ENCODE measurements around the gene ADK. TPM values are rescaled to one million over a fixed set of nuclear protein-coding genes. Genes with fewer than 3 reads are reported as not detected.

ADK gene
- total and polyA plus RNA-seq, 2 of the 4 experiments (the other 2 are of a cell fraction): 30.6 to 40.9 TPM

GRCh38 chr10:74672430-74673165 is 521.6 kb downstream of the ADK start:
- Histone ChIP-seq H3K14ac (replicated peaks; ENCODE audit: low read depth, low read length) (no peak overlapping the region), H2BK15ac (ENCODE audit: low read depth, low read length) (no peak overlapping the region), H3K18ac (ENCODE audit: low read depth, low read length) (no peak overlapping the region), H3K27ac (ENCODE audit: insufficient read depth, low read length) (no peak overlapping the region), H3K4ac (ENCODE audit: low read depth, low read length) (no peak overlapping the region), H3K4me2 (ENCODE audit: low read depth, low read length) (no peak overlapping the region), H4K8ac (ENCODE audit: low read depth in 2 of 2, low read length in 2 of 2) (no peak overlapping the region), H3K36me3 (ENCODE audit: control insufficient read depth, insufficient read depth, low read length) (peaks cover 5% of the 10 kb centered on the region), H3K23ac (ENCODE audit: low read depth, low read length) (no peak overlapping the region), H4K91ac (ENCODE audit: insufficient read depth, low read depth, low read length) (no peak overlapping the region), H3K79me1 (ENCODE audit: low read depth in 1 of 2, low read length in 2 of 2) (no peaks in the 10 kb centered on the region; a peak in 1 of 4 replicates), H4K5ac (ENCODE audit: low read depth, low read length) (no peak overlapping the region), H3K4me1 (ENCODE audit: control insufficient read depth, insufficient read depth, low read length) (no peaks in the 10 kb centered on the region), H3K9me1 (ENCODE audit: insufficient read depth, low read length) (no peaks in the 10 kb centered on the region), H2BK5ac (ENCODE audit: low read depth, low read length, poor library complexity, severe bottlenecking) (no peak overlapping the region), H3K4me3 (ENCODE audit: insufficient read depth, low read depth, low read length) (no peak overlapping the region), H4K20me1 (ENCODE audit: insufficient read depth, low read length) (no peaks in the 10 kb centered on the region), H2AK5ac (ENCODE audit: low read depth, low read length) (no peak overlapping the region), H2BK20ac (ENCODE audit: low read depth, low read length) (no peak overlapping the region), H3K27me3 (ENCODE audit: control insufficient read depth, insufficient read depth, low read length) (no peaks in the 10 kb centered on the region), H2AFZ (replicated peaks; ENCODE audit: low read length, poor library complexity) (no peak overlapping the region), H3K56ac (ENCODE audit: extremely low read depth, insufficient read depth, low read length) (no peak overlapping the region), H3K9ac (ENCODE audit: low read depth, low read length) (no peak overlapping the region), H2AK9ac (replicated peaks; ENCODE audit: low read depth, low read length, poor library complexity) (no peak overlapping the region), H3K9me3 (ENCODE audit: control insufficient read depth, insufficient read depth, low read length) (peaks cover 7% of the 10 kb centered on the region), H2BK120ac (ENCODE audit: low read depth, low read length) (no peak overlapping the region)
- no peak for TF ChIP-seq CHD1 (IDR thresholded peaks at IDR 0.05; ENCODE audit: low read depth, low read length)
- no peak for TF ChIP-seq SMC3 (IDR thresholded peaks at IDR 0.05; ENCODE audit: low read depth, low read length)
- no peak for TF ChIP-seq CEBPB (IDR thresholded peaks at IDR 0.05; ENCODE audit: low read depth, low read length)
- no peak for TF ChIP-seq USF2 (IDR thresholded peaks at IDR 0.05; ENCODE audit: low read depth, low read length)
- TF ChIP-seq POLR2A (IDR thresholded peaks at IDR 0.05; ENCODE audit: low read depth, low read length): no peak
- TF ChIP-seq ELK1 (IDR thresholded peaks at IDR 0.05; ENCODE audit: borderline replicate concordance, low read depth, low read length): no peak
- no peak for TF ChIP-seq FOS (IDR thresholded peaks at IDR 0.05; ENCODE audit: low read depth, low read length)
- no peak for TF ChIP-seq MXI1 (IDR thresholded peaks at IDR 0.05; ENCODE audit: borderline replicate concordance, low read depth, low read length)
- TF ChIP-seq NFE2L2 (IDR thresholded peaks at IDR 0.05; ENCODE audit: low read depth, low read length): no peak
- TF ChIP-seq MAFK (IDR thresholded peaks at IDR 0.05; ENCODE audit: low read depth, low read length): no peak
- TF ChIP-seq RAD21 (IDR thresholded peaks at IDR 0.05; ENCODE audit: low read length): no peak
- TF ChIP-seq BHLHE40 (IDR thresholded peaks at IDR 0.05; ENCODE audit: low read depth, low read length): no peak
- no peak for TF ChIP-seq RFX5 (IDR thresholded peaks at IDR 0.05; ENCODE audit: low read depth, low read length)
- TF ChIP-seq MAZ (IDR thresholded peaks at IDR 0.05; ENCODE audit: borderline replicate concordance, low read depth, low read length): no peak
- POLR2A ChIA-PET (ENCODE audit: unreplicated experiment): no interaction called here
- DNase-seq (no peak), ATAC-seq (ENCODE audit: low read depth) (no peak)
- CTCF ChIA-PET: no interaction called here
- BruUV-seq (replicated peaks): no TSS peak
- in situ Hi-C loops (cut with MboI; ENCODE audit: low sequenced_read_pairs) (no loop called here), dilution Hi-C loops (cut with HindIII; ENCODE audit: low sequenced_read_pairs, unreplicated experiment) (no loop called here), intact Hi-C loops (cut with micrococcal nuclease) (no loop called here)

Measured in IMR-90 (cell line).